Endothelial cell (in vitro differentiated cells): Measurements from ENCODE around the gene GDF15. TPM values are rescaled to one million over a fixed set of nuclear protein-coding genes. Genes with fewer than 3 reads are reported as not detected.
A peak's percentile ranks its signal among the peaks of the same experiment; 100 is the strongest.

Source experiments
- DNase-seq: peaks from one replicate; pipeline ENCODE4 v3.0.0; 2021; ENCODE audit warnings: low spot score
- H3K27ac Mint-ChIP-seq: one replicate; pipeline ENCODE4 v1.8.0; 2021; ENCODE audit warnings: mixed read lengths, inconsistent platforms; ENCODE audit not compliant: unreplicated experiment
- H3K27me3 Mint-ChIP-seq: one replicate; pipeline ENCODE4 v1.8.0; 2021; ENCODE audit warnings: mild to moderate bottlenecking, moderate library complexity, mixed read lengths, inconsistent platforms; ENCODE audit not compliant: unreplicated experiment
- H3K36me3 Mint-ChIP-seq: one replicate; pipeline ENCODE4 v1.8.0; 2021; ENCODE audit warnings: mild to moderate bottlenecking, low read depth, mixed read lengths, inconsistent platforms; ENCODE audit not compliant: unreplicated experiment
- H3K4me1 Mint-ChIP-seq: one replicate; pipeline ENCODE4 v1.8.0; 2021; ENCODE audit warnings: mild to moderate bottlenecking, mixed read lengths, inconsistent platforms; ENCODE audit not compliant: unreplicated experiment
- H3K4me3 Mint-ChIP-seq: one replicate; pipeline ENCODE4 v1.8.0; 2021; ENCODE audit warnings: mild to moderate bottlenecking, mixed read lengths, inconsistent platforms; ENCODE audit not compliant: unreplicated experiment
- H3K9me3 Mint-ChIP-seq: one replicate; pipeline ENCODE4 v1.8.0; 2021; ENCODE audit warnings: mixed read lengths, inconsistent platforms; ENCODE audit not compliant: unreplicated experiment
- microRNA-seq: library from miRNA; unstranded; fragments of <30 nt; microRNA quantifications from one replicate; pipeline ENCODE4, GENCODE V29; 2020; ENCODE audit not compliant: unreplicated experiment
- total RNA-seq: library from RNA; stranded (reverse); fragmentation: NEBNext Ultra II Directional; extraction: Animal tissue kit (Norgen Biotek cat#: 25700); gene quantifications from one replicate; pipeline ENCODE4 v1.2.1, GENCODE V29; 2021; ENCODE audit not compliant: unreplicated experiment
- TF ChIP-seq, protein P1 (sequence below): fragments of 200-600 bp; sonication (generic); IDR thresholded peaks from one replicate; pipeline ENCODE4 v1.5.0; 2021; ENCODE audit warnings: antibody characterized with exemption; ENCODE audit not compliant: unreplicated experiment

Gene GDF15
- total RNA-seq, 1 donor from 2014 or later: 1.3 TPM

DNA sequence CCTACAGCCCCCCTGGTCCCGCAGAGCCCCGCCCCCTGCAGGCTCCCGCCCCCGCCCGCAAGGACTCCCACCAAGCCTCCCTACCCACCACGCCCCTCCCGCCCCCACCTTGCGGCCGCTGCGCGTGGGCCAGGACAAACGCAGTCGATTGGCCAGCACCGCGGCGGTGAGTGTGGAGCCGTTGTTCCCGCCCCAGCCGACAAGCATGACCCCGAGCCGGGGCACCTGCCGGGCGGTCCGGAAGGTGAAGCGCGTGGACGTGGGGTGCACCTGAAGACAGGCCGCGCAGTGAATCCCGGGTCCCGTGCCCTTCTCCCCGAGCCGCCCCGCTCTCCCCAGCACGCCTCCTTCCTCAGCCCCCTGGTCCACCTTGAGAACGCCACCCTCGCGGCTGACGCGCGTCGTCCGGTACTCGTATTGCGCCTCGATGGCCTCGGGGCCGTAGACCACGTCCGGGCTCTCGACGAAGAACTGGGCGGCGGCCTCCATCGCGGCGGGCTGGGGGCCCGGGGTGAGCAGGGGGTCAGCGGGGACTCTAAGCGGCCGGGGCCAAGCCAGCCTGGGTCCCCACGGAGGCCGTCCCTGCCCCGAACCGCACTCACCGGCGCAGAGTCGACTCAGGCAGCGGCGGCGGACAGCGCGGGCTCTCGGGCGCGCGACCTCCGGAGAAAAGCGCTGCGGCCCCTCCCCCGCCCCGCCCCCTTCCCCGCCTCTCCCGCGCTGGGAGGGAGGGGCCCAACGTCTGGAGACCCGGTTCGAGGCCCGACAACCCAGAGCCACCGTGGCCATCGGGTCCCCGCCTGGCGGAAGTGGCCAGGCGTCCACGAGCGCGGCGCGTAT is 51.8 kb downstream of the GDF15 start, which contains the start of gene ISYNA1:
Gene ISYNA1, minus strand, starts transcription at position 643 of the 840 bp plus-strand sequence. Its CDS starts 154 bp downstream, at position 489.
- peak within 1 kb of the TSS; percentile 56 for H3K4me3 Mint-ChIP-seq
- TF ChIP-seq, protein P1, sequence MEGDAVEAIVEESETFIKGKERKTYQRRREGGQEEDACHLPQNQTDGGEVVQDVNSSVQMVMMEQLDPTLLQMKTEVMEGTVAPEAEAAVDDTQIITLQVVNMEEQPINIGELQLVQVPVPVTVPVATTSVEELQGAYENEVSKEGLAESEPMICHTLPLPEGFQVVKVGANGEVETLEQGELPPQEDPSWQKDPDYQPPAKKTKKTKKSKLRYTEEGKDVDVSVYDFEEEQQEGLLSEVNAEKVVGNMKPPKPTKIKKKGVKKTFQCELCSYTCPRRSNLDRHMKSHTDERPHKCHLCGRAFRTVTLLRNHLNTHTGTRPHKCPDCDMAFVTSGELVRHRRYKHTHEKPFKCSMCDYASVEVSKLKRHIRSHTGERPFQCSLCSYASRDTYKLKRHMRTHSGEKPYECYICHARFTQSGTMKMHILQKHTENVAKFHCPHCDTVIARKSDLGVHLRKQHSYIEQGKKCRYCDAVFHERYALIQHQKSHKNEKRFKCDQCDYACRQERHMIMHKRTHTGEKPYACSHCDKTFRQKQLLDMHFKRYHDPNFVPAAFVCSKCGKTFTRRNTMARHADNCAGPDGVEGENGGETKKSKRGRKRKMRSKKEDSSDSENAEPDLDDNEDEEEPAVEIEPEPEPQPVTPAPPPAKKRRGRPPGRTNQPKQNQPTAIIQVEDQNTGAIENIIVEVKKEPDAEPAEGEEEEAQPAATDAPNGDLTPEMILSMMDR: no peak
- peaks cover 24% of the 10 kb centered on the region for H3K27me3 Mint-ChIP-seq
- H3K9me3 Mint-ChIP-seq: no peaks in the 10 kb centered on the region
- peak; percentile 65 for DNase-seq
- peak within 1 kb of the TSS; percentile 45 for H3K27ac Mint-ChIP-seq
- H3K4me1 Mint-ChIP-seq: peaks cover 15% of the 10 kb centered on the region
- peaks cover 4% of the 10 kb centered on the region for H3K36me3 Mint-ChIP-seq

DNA sequence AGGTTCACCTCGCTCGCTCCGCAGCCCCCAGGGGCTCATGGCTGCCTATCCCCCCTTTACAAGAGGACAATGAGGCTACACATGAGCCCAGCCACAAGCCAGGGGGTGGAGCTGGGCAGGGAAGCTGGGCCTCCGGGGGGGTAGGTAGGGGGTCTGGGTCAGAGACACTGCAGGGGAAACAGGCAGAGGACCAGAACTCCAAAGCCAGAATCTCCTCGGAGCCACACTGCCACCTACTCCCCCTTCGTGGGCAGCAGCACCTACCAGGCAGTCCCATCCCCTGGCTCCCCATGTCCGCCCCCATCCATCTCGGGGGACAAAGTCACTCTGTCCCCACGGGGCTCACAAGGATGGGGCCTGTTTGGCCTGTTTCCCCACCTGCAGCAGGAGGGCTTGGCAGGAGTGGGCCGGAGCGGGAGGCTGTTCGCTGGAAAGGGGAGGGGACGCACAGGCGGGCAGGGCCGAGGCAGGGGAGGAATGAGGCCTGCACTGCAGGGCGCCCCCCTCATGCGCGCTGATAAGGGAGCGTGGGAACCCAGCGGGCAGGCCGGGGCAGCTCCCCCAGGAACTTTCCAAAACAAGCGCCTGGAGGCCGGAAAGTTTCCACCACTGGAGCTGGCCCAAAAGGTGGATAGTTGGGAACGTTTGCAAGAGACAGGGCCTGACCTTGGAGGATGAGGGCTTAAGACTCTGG is 52.5 kb downstream of the GDF15 start:
- Mint-ChIP-seq H3K27ac (no peak overlapping the region), H3K27me3 (peaks cover 25% of the 10 kb centered on the region), H3K4me3 (no peak overlapping the region), H3K9me3 (no peaks in the 10 kb centered on the region), H3K4me1 (peaks cover 15% of the 10 kb centered on the region), H3K36me3 (peaks cover 7% of the 10 kb centered on the region)
- TF ChIP-seq, protein P1: no peak
- DNase-seq: no peak

Small RNA genes lying within 50 kb of the gene (microRNA-seq; reads per million reads assigned to microRNA genes)
- gene MIR3189: not detected

Other genes starting within 250 kb of the GDF15 start
- 28.0 TPM for gene PIK3R2, start 233.0 kb upstream of the GDF15 start, total RNA-seq
- not detected for gene IFI30, start 212.3 kb upstream of the GDF15 start, total RNA-seq
- 17.7 TPM for gene MPV17L2, start 192.9 kb upstream of the GDF15 start, total RNA-seq
- gene RAB3A, start 182.1 kb upstream of the GDF15 start, total RNA-seq: 3.1 TPM
- gene PDE4C, start 159.7 kb upstream of the GDF15 start, total RNA-seq: 0.85 TPM
- 1.2 TPM for gene IQCN, start 111.7 kb upstream of the GDF15 start, total RNA-seq
- gene JUND, start 104.5 kb upstream of the GDF15 start, total RNA-seq: 129 TPM
- 166 TPM for gene LSM4, start 63.1 kb upstream of the GDF15 start, total RNA-seq
- gene PGPEP1, start 45.6 kb upstream of the GDF15 start, total RNA-seq: 32.1 TPM
- not detected for gene LRRC25, start 11.5 kb downstream of the GDF15 start, total RNA-seq
- gene SSBP4, start 33.2 kb downstream of the GDF15 start, total RNA-seq: 60.7 TPM
- 68.5 TPM for gene ISYNA1, start 52.0 kb downstream of the GDF15 start, total RNA-seq
- 11.0 TPM for gene ELL, start 135.9 kb downstream of the GDF15 start, total RNA-seq
- gene FKBP8, start 157.4 kb downstream of the GDF15 start, total RNA-seq: 229 TPM
- gene KXD1, start 171.7 kb downstream of the GDF15 start, total RNA-seq: 105 TPM
- gene UBA52, start 185.7 kb downstream of the GDF15 start, total RNA-seq: 1,465 TPM
- gene REX1BD, start 202.6 kb downstream of the GDF15 start, total RNA-seq: 88.8 TPM
- 0.74 TPM for gene CRLF1, start 220.6 kb downstream of the GDF15 start, total RNA-seq
- 0.15 TPM for gene TMEM59L, start 226.7 kb downstream of the GDF15 start, total RNA-seq